Peyer's patch (tissue), 4 donors: Measurements from ENCODE around the gene SGCB. TPM values are rescaled to one million over a fixed set of nuclear protein-coding genes. Genes with fewer than 3 reads are reported as not detected.

ENCODE experiments used
- DNase-seq, 3 donors: peaks; one replicate each; pipeline ENCODE4 v3.0.0-alpha.2; 2017 to 2019
- H3K27ac ChIP-seq, 4 donors: fragments of 200-600 bp; sonication (generic); one replicate each; pipeline ENCODE4 v1.5.1; 2016 to 2019
- H3K27me3 ChIP-seq, 2 donors: fragments of 200-600 bp; sonication (generic); one replicate each; pipeline ENCODE4 v1.5.1; 2019
- H3K36me3 ChIP-seq, 3 donors: fragments of 200-600 bp; sonication (generic); one replicate each; pipeline ENCODE4 v1.5.1; 2016 to 2019
- H3K4me1 ChIP-seq, 4 donors: fragments of 200-600 bp; sonication (generic); one replicate each; pipeline ENCODE4 v1.5.1; 2016 to 2019
- H3K4me3 ChIP-seq, 4 donors: fragments of 200-600 bp; sonication (generic); 1 replicate in 3 of 4; 2 replicates in 1 of 4; pipeline ENCODE4 v1.5.1; 2016 to 2019; ENCODE audit warnings: mild to moderate bottlenecking in 1 of 4
- H3K9me3 ChIP-seq, 4 donors: fragments of 200-600 bp; sonication (generic); one replicate each; pipeline ENCODE4 v1.5.1; 2016 to 2019; ENCODE audit warnings: mild to moderate bottlenecking in 1 of 4
- CTCF ChIP-seq, 6 experiments: fragments of 450-650 bp in 4 of 6; fragments of 200-600 bp in 2 of 6; sonication (generic) in 1 of 6; IDR thresholded peaks; one replicate each; pipeline ENCODE4 v1.5.1; 2017 to 2019; ENCODE audit warnings: antibody characterized with exemption in 6 of 6, mild to moderate bottlenecking in 3 of 6, moderate library complexity in 1 of 6
- POLR2A ChIP-seq, 2 donors: fragments of 450-650 bp; IDR thresholded peaks; one replicate each; pipeline ENCODE4 v1.5.1; 2017; ENCODE audit warnings: antibody characterized with exemption in 2 of 2, mild to moderate bottlenecking in 2 of 2, moderate library complexity in 2 of 2
- total RNA-seq, 4 donors: library from RNA; depleted of rRNA; stranded (reverse); fragments of >200 nt; gene quantifications; one replicate each; pipeline ENCODE4 v1.1.0, GENCODE V29; 2016

Gene SGCB
- total RNA-seq, 4 donors from 2014 or later = 13.0 to 33.8 (median 21.5) TPM

DNA sequence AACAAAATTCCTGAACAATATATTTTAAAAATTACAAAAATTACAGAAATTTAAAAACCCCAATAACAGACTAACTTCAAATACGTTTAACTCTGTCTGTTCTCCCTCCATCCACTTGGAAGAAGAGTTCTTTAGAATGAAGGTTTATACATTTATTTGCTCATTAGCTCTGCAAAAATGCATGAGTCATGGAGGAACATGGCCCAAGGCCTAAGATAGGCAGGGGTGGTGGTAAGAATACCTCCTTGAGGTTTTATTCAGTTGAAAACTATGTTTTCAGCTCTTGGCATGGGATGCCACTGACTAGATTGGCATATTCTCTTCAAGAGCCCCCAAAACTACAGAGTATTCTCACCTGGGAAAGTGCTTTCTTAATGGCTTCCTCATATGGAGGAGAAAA is 9.1 kb downstream of the SGCB start:
- H3K27ac ChIP-seq = no peak overlapping the region
- no peaks in the 10 kb centered on the region for H3K9me3 ChIP-seq
- H3K36me3 ChIP-seq = peaks cover 0 to 19% (median 0%) of the 10 kb centered on the region in 3 donors
- TF ChIP-seq CTCF (IDR thresholded peaks at IDR 0.05) = no peak
- TF ChIP-seq POLR2A (IDR thresholded peaks at IDR 0.05) = no peak
- DNase-seq = no peak
- H3K27me3 ChIP-seq = no peaks in the 10 kb centered on the region
- no peaks in the 10 kb centered on the region for H3K4me1 ChIP-seq
- H3K4me3 ChIP-seq = no peak overlapping the region

DNA sequence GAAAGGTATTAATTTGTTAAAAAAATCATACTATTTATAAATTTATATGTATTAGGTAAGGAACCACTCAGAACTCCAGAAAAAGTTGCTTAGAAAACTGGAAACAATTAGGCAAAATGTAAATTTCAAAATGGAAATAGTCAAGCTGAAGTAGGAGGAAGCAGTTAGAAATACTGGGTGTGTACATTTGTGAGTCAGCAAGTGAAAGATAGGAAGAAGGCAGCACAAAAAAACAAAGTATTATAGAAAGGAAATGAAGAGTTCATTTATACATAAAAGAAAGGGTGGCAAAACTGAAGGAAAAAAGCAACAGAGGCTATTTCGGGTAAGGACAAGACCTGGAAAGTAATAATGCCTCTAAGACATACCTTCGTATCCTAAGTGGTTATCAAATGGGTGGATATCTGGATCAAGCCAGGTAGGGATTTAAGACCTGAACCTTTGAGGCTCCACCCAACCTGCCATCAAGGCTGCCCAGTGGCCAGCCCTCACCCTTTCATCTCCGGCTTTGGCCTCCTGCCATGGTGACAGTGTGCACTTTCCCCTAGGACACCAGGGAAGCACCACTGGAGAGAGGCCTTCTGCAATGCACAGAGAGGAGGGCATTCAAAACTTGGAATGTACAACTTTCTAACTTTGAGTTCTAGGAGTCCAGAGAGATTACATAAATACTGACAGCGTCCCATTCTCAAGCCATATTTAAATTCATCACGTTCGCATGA is 18.0 kb downstream of the SGCB start, which contains the start of gene LRRC66:
LRRC66 (minus strand) TSS at position 428 of the 722 bp plus-strand sequence. CDS start 2,750 bp downstream, outside the sequence.
- no peaks in the 10 kb centered on the region for H3K27me3 ChIP-seq
- H3K4me3 ChIP-seq = peak within 1 kb of the TSS in 2 of 4 donors; percentile 24 to 26
- DNase-seq = peak in 2 of 3 donors; percentile 87 to 90
- peaks cover 0 to 10% (median 0%) of the 10 kb centered on the region in 4 donors for H3K4me1 ChIP-seq
- peak within 1 kb of the TSS in 3 of 4 donors; percentile 57 to 82 (median 74) for H3K27ac ChIP-seq
- no peaks in the 10 kb centered on the region for H3K9me3 ChIP-seq
- TF ChIP-seq CTCF (IDR thresholded peaks at IDR 0.05) (no peak), POLR2A (IDR thresholded peaks at IDR 0.05) (peak in 1 of 2 donors; percentile 11)
- H3K36me3 ChIP-seq = peaks cover 0 to 21% (median 0%) of the 10 kb centered on the region in 3 donors

GRCh38 chr4:52017814-52018213 is 20.3 kb downstream of the SGCB start:
- TF ChIP-seq POLR2A (IDR thresholded peaks at IDR 0.05) (no peak), CTCF (IDR thresholded peaks at IDR 0.05) (no peak)
- Histone ChIP-seq H3K27me3 (no peaks in the 10 kb centered on the region), H3K36me3 (peaks cover 0 to 14% (median 0%) of the 10 kb centered on the region in 3 donors), H3K4me3 (peak overlapping the region in 2 of 4 donors; percentile 42 to 46), H3K27ac (peak overlapping the region in 3 of 4 donors; percentile 57 to 82 (median 74)), H3K4me1 (peaks cover 0 to 14% (median 0%) of the 10 kb centered on the region in 4 donors), H3K9me3 (no peaks in the 10 kb centered on the region)
- no peak for DNase-seq

DNA sequence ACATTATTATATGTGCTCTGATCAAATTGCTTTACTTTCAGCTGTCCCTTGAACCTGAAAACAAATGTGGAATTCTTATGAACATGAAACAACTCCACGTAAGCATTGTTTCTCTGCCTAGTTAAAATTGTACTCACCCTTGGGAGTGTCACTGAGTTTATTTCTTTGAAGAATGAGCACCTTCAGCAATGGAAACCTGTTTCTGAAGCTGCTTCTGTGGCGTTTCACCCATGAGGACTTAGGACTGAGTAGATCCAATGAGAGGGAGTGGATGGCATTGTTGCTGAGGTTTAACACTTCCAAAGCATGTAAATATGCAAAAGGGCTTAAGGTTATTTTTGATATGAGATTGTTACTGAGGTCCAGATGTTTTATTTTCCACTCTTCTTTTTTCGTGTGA is 21.1 kb downstream of the SGCB start:
- no peak for DNase-seq
- TF ChIP-seq POLR2A (IDR thresholded peaks at IDR 0.05) (no peak), CTCF (IDR thresholded peaks at IDR 0.05) (no peak)
- H3K4me3 ChIP-seq = peak overlapping the region in 3 of 4 donors; percentile 7 to 46 (median 42)
- no peaks in the 10 kb centered on the region for H3K27me3 ChIP-seq
- peaks cover 0 to 7% (median 0%) of the 10 kb centered on the region in 3 donors for H3K36me3 ChIP-seq
- H3K9me3 ChIP-seq = no peaks in the 10 kb centered on the region
- peaks cover 0 to 17% (median 0%) of the 10 kb centered on the region in 4 donors for H3K4me1 ChIP-seq
- peak overlapping the region in 3 of 4 donors; percentile 30 to 82 (median 74) for H3K27ac ChIP-seq

DNA sequence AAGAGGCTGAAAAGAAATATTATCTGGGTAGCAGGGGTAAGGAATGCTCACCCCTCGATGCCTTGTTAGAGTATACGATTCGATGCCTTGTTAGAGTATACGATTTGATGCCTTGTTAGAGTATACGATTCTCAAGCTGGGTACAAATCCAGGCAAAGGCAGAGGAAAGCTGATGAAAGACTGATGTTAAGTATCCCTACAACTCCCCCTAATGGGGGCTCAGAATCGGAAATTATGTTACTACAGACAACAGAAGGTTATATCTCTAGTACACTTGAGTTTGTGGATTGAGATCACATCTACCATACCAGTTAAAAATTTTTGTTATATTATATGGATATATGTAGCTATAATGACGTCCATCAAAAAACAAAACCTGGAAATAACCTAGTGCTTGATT is 22.7 kb downstream of the SGCB start:
- Histone ChIP-seq H3K36me3 (peaks cover 0 to 7% (median 0%) of the 10 kb centered on the region in 3 donors), H3K27ac (no peak overlapping the region), H3K27me3 (no peaks in the 10 kb centered on the region)

More for the DNA sequence above, 22.7 kb downstream of the SGCB start:
- Histone ChIP-seq H3K4me1 (peaks cover 0 to 27% (median 0%) of the 10 kb centered on the region in 4 donors), H3K9me3 (no peaks in the 10 kb centered on the region), H3K4me3 (peak overlapping the region in 2 of 4 donors; percentile 35 to 42)
- DNase-seq = no peak
- TF ChIP-seq POLR2A (IDR thresholded peaks at IDR 0.05) (no peak), CTCF (IDR thresholded peaks at IDR 0.05) (no peak)
